Measurements from ENCODE around the gene ULK3. TPM values are rescaled to one million over a fixed set of nuclear protein-coding genes. Genes with fewer than 3 reads are reported as not detected.

The ULK3 gene
- total and polyA plus RNA-seq, 12 donors = 21.3 to 56.3 (median 24.7) TPM

DNA sequence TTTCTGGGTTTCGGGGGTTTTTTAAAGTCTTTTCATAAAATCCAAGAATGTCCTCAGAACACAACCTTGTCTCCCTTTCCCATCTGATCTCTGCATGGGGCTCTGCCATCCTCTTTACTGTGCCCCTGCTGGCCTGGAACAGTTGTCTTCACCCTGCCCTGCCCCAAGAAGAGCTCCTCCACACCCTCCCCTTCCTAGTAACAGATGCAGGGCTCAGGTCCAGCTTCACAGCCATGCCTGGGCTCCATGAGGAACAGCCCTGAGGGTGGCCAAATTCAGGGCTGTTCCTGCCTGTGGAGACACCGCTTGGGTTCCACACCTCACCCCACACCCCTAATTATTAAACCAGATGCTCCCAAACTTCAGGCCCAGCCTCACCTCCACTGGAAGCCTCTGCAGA is 12.9 kb upstream of the ULK3 start:
- TF ChIP-seq, protein P1, sequence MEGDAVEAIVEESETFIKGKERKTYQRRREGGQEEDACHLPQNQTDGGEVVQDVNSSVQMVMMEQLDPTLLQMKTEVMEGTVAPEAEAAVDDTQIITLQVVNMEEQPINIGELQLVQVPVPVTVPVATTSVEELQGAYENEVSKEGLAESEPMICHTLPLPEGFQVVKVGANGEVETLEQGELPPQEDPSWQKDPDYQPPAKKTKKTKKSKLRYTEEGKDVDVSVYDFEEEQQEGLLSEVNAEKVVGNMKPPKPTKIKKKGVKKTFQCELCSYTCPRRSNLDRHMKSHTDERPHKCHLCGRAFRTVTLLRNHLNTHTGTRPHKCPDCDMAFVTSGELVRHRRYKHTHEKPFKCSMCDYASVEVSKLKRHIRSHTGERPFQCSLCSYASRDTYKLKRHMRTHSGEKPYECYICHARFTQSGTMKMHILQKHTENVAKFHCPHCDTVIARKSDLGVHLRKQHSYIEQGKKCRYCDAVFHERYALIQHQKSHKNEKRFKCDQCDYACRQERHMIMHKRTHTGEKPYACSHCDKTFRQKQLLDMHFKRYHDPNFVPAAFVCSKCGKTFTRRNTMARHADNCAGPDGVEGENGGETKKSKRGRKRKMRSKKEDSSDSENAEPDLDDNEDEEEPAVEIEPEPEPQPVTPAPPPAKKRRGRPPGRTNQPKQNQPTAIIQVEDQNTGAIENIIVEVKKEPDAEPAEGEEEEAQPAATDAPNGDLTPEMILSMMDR (IDR thresholded peaks at IDR 0.05) = no peak
- H3K36me3 ChIP-seq = peaks cover 0 to 48% (median 34%) of the 10 kb centered on the region in 9 donors
- 72 to 73% methylated on average over 2 of the region's 2 CpGs for WGBS, 2 donors
- H3K4me3 ChIP-seq = no peak overlapping the region
- ATAC-seq (peak in 6 of 8 donors; percentile 35 to 62 (median 54)), DNase-seq (no peak)
- H3K4me1 ChIP-seq = peaks cover 4 to 48% (median 42%) of the 10 kb centered on the region in 9 donors
- H3K27ac ChIP-seq = no peak overlapping the region
- no peaks in the 10 kb centered on the region for H3K9me3 ChIP-seq
- intact Hi-C loops (cut with DNase I) = no loop called here
- no peaks in the 10 kb centered on the region for H3K27me3 ChIP-seq

DNA sequence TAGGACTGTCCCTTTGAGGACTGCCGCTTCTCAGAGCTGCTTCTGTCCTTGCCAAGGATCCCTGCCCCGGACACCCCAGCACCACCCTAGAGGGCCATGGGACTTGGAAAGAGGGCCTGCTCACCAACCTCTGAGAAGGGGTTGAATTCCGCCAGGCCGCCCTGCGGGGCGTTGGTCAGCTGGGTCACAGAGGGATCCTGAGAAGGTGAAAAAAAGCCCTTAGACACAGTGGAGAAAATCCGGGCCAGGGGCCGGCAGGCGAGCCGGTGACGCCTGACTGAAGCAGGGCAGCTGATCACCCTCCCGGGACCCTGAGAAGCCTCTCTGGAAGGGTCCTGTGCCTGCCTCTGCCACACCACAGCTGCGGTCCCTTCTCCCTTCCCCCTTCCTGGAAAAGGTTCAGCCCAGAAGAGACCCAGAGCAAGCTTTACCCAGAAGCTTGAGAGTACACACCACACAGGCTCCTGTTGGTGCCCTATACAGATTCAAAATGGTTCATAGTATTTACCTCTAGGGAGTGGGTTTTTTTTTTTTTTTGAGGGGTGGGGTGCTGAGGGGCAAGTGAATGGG is 11.6 kb upstream of the ULK3 start:
- Histone ChIP-seq H3K27ac (no peak overlapping the region), H3K27me3 (no peaks in the 10 kb centered on the region), H3K4me3 (no peak overlapping the region), H3K36me3 (peaks cover 0 to 61% (median 47%) of the 10 kb centered on the region in 9 donors), H3K4me1 (peaks cover 3 to 40% (median 35%) of the 10 kb centered on the region in 9 donors), H3K9me3 (no peaks in the 10 kb centered on the region)
- TF ChIP-seq, protein P1 (IDR thresholded peaks at IDR 0.05) = no peak
- DNase-seq (no peak), ATAC-seq (no peak)
- intact Hi-C loops (cut with DNase I) = no loop called here
- 94% methylated on average over 13 of the region's 13 CpGs for WGBS, 2 donors

DNA sequence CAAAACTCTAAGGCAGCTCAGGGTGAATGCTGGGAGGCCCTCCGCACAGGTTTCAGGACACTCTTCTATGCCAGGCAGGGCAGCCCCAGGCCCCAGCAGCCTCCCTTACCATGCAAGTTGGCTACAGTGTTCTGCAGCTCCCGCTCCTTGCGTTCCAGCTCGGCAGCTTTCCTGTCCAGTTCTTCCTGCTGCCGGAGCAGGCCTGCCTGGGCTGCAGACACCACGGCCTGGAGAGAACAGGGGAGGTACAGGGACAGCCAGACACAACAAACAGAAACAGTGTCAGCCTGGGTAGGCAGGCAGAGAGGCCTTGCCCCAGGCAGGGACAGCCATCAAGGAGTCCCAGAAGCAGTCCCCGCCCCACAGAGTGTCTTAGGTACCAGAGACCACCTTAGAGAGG is 9.0 kb upstream of the ULK3 start:
- TF ChIP-seq, protein P1 (IDR thresholded peaks at IDR 0.05) = no peak
- Histone ChIP-seq H3K27ac (no peak overlapping the region), H3K27me3 (no peaks in the 10 kb centered on the region), H3K4me3 (no peak overlapping the region), H3K9me3 (no peaks in the 10 kb centered on the region), H3K36me3 (peaks cover 0 to 85% (median 66%) of the 10 kb centered on the region in 9 donors), H3K4me1 (peaks cover 0 to 27% (median 13%) of the 10 kb centered on the region in 9 donors)
- DNase-seq = no peak
- 96% methylated on average over 7 of the region's 7 CpGs for WGBS, 2 donors
- intact Hi-C loops (cut with DNase I) = no loop called here
- ATAC-seq = no peak

DNA sequence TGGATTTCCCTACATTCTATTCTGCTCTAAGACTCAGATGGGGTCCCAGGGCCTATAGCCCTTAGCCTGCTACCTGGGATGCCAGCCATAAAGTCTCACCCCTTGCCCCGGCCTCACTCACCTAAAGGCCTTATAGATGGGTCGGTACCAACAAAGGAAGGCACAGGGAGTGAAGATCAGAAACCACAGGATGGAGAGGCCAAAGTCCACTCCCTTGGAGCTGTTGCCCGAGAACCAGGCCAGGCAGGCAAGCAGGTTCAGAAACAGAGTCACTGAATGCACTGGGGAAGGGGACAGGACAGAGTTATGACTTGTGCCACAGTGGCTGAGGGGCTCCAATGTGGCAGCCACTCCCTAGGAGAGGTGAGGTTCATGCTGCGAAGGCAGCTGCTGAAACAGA is 7.4 kb upstream of the ULK3 start:
- H3K4me1 ChIP-seq = peaks cover 0 to 14% (median 6%) of the 10 kb centered on the region in 9 donors
- no peak for DNase-seq
- intact Hi-C loops (cut with DNase I) = no loop called here
- H3K27ac ChIP-seq = no peak overlapping the region
- TF ChIP-seq, protein P1 (IDR thresholded peaks at IDR 0.05) = no peak
- no peaks in the 10 kb centered on the region for H3K9me3 ChIP-seq
- peaks cover 0 to 96% (median 69%) of the 10 kb centered on the region in 9 donors for H3K36me3 ChIP-seq
- H3K4me3 ChIP-seq = no peak overlapping the region
- WGBS, 2 donors = 99% methylated on average over 4 of the region's 4 CpGs
- ATAC-seq = no peak
- H3K27me3 ChIP-seq = no peaks in the 10 kb centered on the region

Measured in heart right ventricle (tissue), 16 donors.